H9 (cell line): Measurements from ENCODE around the gene ASB16. TPM values are rescaled to one million over a fixed set of nuclear protein-coding genes. Genes with fewer than 3 reads are reported as not detected.

Experiments
- DNase-seq: peaks from one replicate; pipeline ENCODE4 v3.0.0-alpha.2; 2017
- H2AFZ ChIP-seq: one replicate; pipeline ENCODE4 v1.6.1; 2013; ENCODE audit warnings: mild to moderate bottlenecking, low read length, control low read depth, moderate library complexity
- H2AK5ac ChIP-seq: 2 replicates; pipeline ENCODE4 v1.6.1; 2013; ENCODE audit warnings: low read length, control low read depth, mixed read lengths; ENCODE audit not compliant: insufficient read length
- H2BK120ac ChIP-seq: one replicate; pipeline ENCODE4 v1.6.1; 2013; ENCODE audit warnings: low read depth, mild to moderate bottlenecking, low read length, control low read depth, inconsistent platforms; ENCODE audit not compliant: poor library complexity, severe bottlenecking
- H2BK12ac ChIP-seq: 2 replicates; pipeline ENCODE4 v1.6.1; 2013; ENCODE audit warnings: low read length, control low read depth, mixed read lengths, low read depth; ENCODE audit not compliant: insufficient read length
- H2BK15ac ChIP-seq: 2 replicates; pipeline ENCODE4 v1.6.1; 2013; ENCODE audit warnings: low read depth, low read length, control low read depth
- H2BK20ac ChIP-seq: one replicate; pipeline ENCODE4 v1.6.1; 2013; ENCODE audit warnings: low read depth, mild to moderate bottlenecking, low read length, control low read depth, inconsistent platforms; ENCODE audit not compliant: poor library complexity, severe bottlenecking
- H2BK5ac ChIP-seq: 2 replicates; pipeline ENCODE4 v1.6.1; 2013; ENCODE audit warnings: low read length, control low read depth, mixed read lengths; ENCODE audit not compliant: insufficient read length
- H3K14ac ChIP-seq: 2 replicates; pipeline ENCODE4 v1.6.1; 2013; ENCODE audit warnings: low read length, control low read depth; ENCODE audit not compliant: insufficient read depth
- H3K18ac ChIP-seq: 2 replicates; pipeline ENCODE4 v1.6.1; 2013; ENCODE audit warnings: low read depth, mild to moderate bottlenecking, mixed read lengths, low read length, control low read depth; ENCODE audit not compliant: insufficient read length
- H3K23ac ChIP-seq: 2 replicates; pipeline ENCODE4 v1.6.1; 2013; ENCODE audit warnings: low read length, control low read depth, mixed read lengths, low read depth; ENCODE audit not compliant: insufficient read length
- H3K23me2 ChIP-seq: 2 replicates; pipeline ENCODE4 v1.6.1; 2013; ENCODE audit warnings: low read depth, mild to moderate bottlenecking, mixed read lengths, low read length, control low read depth; ENCODE audit not compliant: insufficient read length, poor library complexity, severe bottlenecking
- H3K27ac ChIP-seq: 2 replicates; pipeline ENCODE4 v1.5.1; 2013; ENCODE audit warnings: low read length, control low read depth, mixed read lengths, low read depth; ENCODE audit not compliant: insufficient read length
- H3K27me3 ChIP-seq: 2 replicates; pipeline ENCODE4 v1.6.1; 2013; ENCODE audit warnings: low read length, control low read depth, inconsistent platforms; ENCODE audit not compliant: insufficient read depth
- H3K4ac ChIP-seq: 2 replicates; pipeline ENCODE4 v1.6.1; 2013; ENCODE audit warnings: low read depth, mild to moderate bottlenecking, control low read depth, inconsistent platforms, low read length, moderate library complexity
- H3K4me1 ChIP-seq: 2 replicates; pipeline ENCODE4 v1.6.1; 2013; ENCODE audit warnings: low read length, control low read depth, inconsistent platforms; ENCODE audit not compliant: insufficient read depth
- H3K4me2 ChIP-seq: 2 replicates; pipeline ENCODE4 v1.6.1; 2013; ENCODE audit warnings: low read length, control low read depth, mixed read lengths; ENCODE audit not compliant: insufficient read length, insufficient read depth
- H3K56ac ChIP-seq: 2 replicates; pipeline ENCODE4 v1.6.1; 2013; ENCODE audit warnings: low read depth, mild to moderate bottlenecking, mixed read lengths, low read length, control low read depth; ENCODE audit not compliant: insufficient read length
- H3K79me1 ChIP-seq: 2 replicates; pipeline ENCODE4 v1.6.1; 2013; ENCODE audit warnings: low read depth, mild to moderate bottlenecking, moderate library complexity, low read length, control low read depth, inconsistent platforms; ENCODE audit not compliant: insufficient read depth, poor library complexity, severe bottlenecking
- H3K79me2 ChIP-seq: 2 replicates; pipeline ENCODE4 v1.6.1; 2013; ENCODE audit warnings: low read length, control low read depth, inconsistent platforms; ENCODE audit not compliant: insufficient read depth
- H3K9ac ChIP-seq: 2 replicates; pipeline ENCODE4 v1.6.1; 2013; ENCODE audit warnings: low read length, control low read depth, mixed read lengths; ENCODE audit not compliant: insufficient read length; ENCODE audit errors: extremely low read depth
- H3K9me3 ChIP-seq: one replicate; pipeline ENCODE4 v1.6.1; 2013; ENCODE audit warnings: low read depth, low read length, inconsistent platforms; ENCODE audit not compliant: control insufficient read depth
- H3T11ph ChIP-seq: one replicate; pipeline ENCODE4 v1.6.1; 2013; ENCODE audit warnings: mild to moderate bottlenecking, low read length, control low read depth, inconsistent platforms
- H4K20me1 ChIP-seq: one replicate; pipeline ENCODE4 v1.6.1; 2013; ENCODE audit not compliant: control insufficient read depth, insufficient read length, insufficient read depth
- H4K5ac ChIP-seq: 2 replicates; pipeline ENCODE4 v1.6.1; 2013; ENCODE audit warnings: low read depth, mild to moderate bottlenecking, mixed read lengths, low read length, control low read depth; ENCODE audit not compliant: insufficient read length
- H4K8ac ChIP-seq: replicated peaks from 2 replicates; pipeline ENCODE4 v1.6.1; 2013; ENCODE audit warnings: low read length, control low read depth, mixed read lengths, low read depth; ENCODE audit not compliant: insufficient read length
- H4K91ac ChIP-seq: 2 replicates; pipeline ENCODE4 v1.6.1; 2013; ENCODE audit warnings: low read depth, mild to moderate bottlenecking, moderate library complexity, mixed read lengths, low read length, control low read depth; ENCODE audit not compliant: insufficient read length
- H3K27ac Mint-ChIP-seq, 3 experiments: 2 replicates in 2 of 3; 3 replicates in 1 of 3; pipeline ENCODE4 v1.8.0; 2020 to 2021; ENCODE audit warnings: mixed read lengths in 3 of 3, mild to moderate bottlenecking in 1 of 3, moderate library complexity in 1 of 3
- H3K27me3 Mint-ChIP-seq: 2 replicates; pipeline ENCODE4 v1.8.0; 2021; ENCODE audit warnings: low read depth, mild to moderate bottlenecking, moderate library complexity, mixed read lengths
- H3K36me3 Mint-ChIP-seq, 3 experiments: 2 replicates in 2 of 3; 3 replicates in 1 of 3; pipeline ENCODE4 v1.8.0; 2020 to 2021; ENCODE audit warnings: low read depth in 3 of 3, mixed read lengths in 3 of 3; ENCODE audit not compliant: insufficient read depth in 1 of 3
- H3K4me1 Mint-ChIP-seq, 2 experiments: 2 replicates each; pipeline ENCODE4 v1.8.0; 2020; ENCODE audit warnings: mixed read lengths in 2 of 2
- H3K4me3 Mint-ChIP-seq, 2 experiments: 2 replicates in 1 of 2; 3 replicates in 1 of 2; pipeline ENCODE4 v1.8.0; 2020 to 2021; ENCODE audit warnings: mild to moderate bottlenecking in 2 of 2, mixed read lengths in 2 of 2, moderate library complexity in 1 of 2
- H3K9me3 Mint-ChIP-seq, 2 experiments: 2 replicates in 1 of 2; 3 replicates in 1 of 2; pipeline ENCODE4 v1.8.0; 2020; ENCODE audit warnings: mild to moderate bottlenecking in 2 of 2, mixed read lengths in 2 of 2, moderate library complexity in 1 of 2
- CTCF ChIP-seq: fragments of 200-600 bp; sonication (generic); conservative IDR thresholded peaks from 3 replicates; pipeline ENCODE4 v1.8.0; 2021; ENCODE audit warnings: antibody characterized with exemption, mild to moderate bottlenecking
- WGBS: extraction: QIAGEN DNeasy Blood & Tissue Kit; methylation state at CpG from one replicate; pipeline ENCODE4 v1.1.7; 2013; ENCODE audit warnings: missing lambda C conversion rate, low lambda C conversion rate, mixed read lengths; ENCODE audit not compliant: insufficient read length; ENCODE audit errors: extremely low coverage; 5-methylcytosine and 5-hydroxymethylcytosine counted together
- total RNA-seq: library from RNA; stranded (reverse); gene quantifications from 2 replicates; pipeline ENCODE4 v1.2.1, GENCODE V29; 2021

Gene ASB16
- total RNA-seq, 1 experiment from 2014 or later: 0.90 TPM

GRCh38 chr17:44197980-44198720 lies 27.6 kb downstream of the ASB16 start:
- no peak overlapping the region for H3K18ac ChIP-seq
- Mint-ChIP-seq H3K27ac (peak overlapping the region in 1 of 3 experiments; percentile 84; a peak in 3 of 7 replicates), H3K36me3 (peaks cover 24 to 50% (median 44%) of the 10 kb centered on the region in 3 experiments; a peak in 6 of 7 replicates), H3K9me3 (no peaks in the 10 kb centered on the region), H3K4me3 (peak overlapping the region; percentile 77 to 81), H3K27me3 (no peaks in the 10 kb centered on the region; the same call in 1 of the 2 replicates), H3K4me1 (peaks cover 20 to 22% of the 10 kb centered on the region in 2 experiments)
- H3K4me2 ChIP-seq: peak overlapping the region; percentile 47
- no peak overlapping the region for H4K5ac ChIP-seq
- H3K9me3 ChIP-seq: no peaks in the 10 kb centered on the region
- no peak overlapping the region for H4K8ac ChIP-seq
- H3K23me2 ChIP-seq: peaks cover 6% of the 10 kb centered on the region
- no peak overlapping the region for H4K91ac ChIP-seq
- no peak overlapping the region for H2BK120ac ChIP-seq
- no peak overlapping the region for H3K4ac ChIP-seq
- peak overlapping the region; percentile 51 for H3K9ac ChIP-seq
- H3K79me2 ChIP-seq: peaks cover 4% of the 10 kb centered on the region; the same call in 1 of the 2 replicates
- no CpG with 5 or more reads among the region's 11 CpGs for WGBS
- H3K56ac ChIP-seq: no peak overlapping the region
- H4K20me1 ChIP-seq: no peaks in the 10 kb centered on the region
- H2BK5ac ChIP-seq: no peak overlapping the region
- H2BK12ac ChIP-seq: no peak overlapping the region
- H2AK5ac ChIP-seq: no peak overlapping the region
- H3K14ac ChIP-seq: no peak overlapping the region
- H3K23ac ChIP-seq: no peak overlapping the region
- no peaks in the 10 kb centered on the region for H3K79me1 ChIP-seq
- no peak overlapping the region for H2AFZ ChIP-seq
- DNase-seq: no peak
- TF ChIP-seq CTCF: no peak
- H2BK15ac ChIP-seq: no peak overlapping the region
- H2BK20ac ChIP-seq: no peak overlapping the region
- H3K27me3 ChIP-seq: no peaks in the 10 kb centered on the region
- H3K27ac ChIP-seq: no peak overlapping the region
- 0 out of 2 replicates have a peak, but pooled peaks cover 2% of the 10 kb centered on the region for H3K4me1 ChIP-seq
- H3T11ph ChIP-seq: no peak overlapping the region
